ENCODE measurements around the gene LLGL1.

DNA sequence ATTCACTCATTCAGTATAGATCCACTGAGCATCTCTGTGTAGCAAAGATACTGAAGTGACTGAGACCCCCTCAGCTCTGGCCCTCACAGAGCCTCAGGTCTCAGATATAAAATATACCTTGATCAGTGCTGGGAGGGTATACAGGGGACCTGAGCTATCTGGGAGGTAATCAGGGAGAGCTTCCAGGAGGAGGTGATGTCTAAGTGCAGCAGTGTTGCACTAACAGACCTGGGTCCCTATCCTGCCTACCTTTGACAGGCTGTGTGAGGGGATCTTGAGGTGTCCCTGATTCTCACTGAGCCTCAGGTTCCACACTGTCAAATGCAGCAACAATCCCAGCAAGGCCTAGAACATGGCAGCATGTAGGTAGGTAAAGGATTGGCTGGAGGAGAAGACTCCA, 48.3 kb upstream of the LLGL1 start:
- TF ChIP-seq CTCF (conservative IDR thresholded peaks at IDR 0.05 in 1 of 2, IDR thresholded peaks at IDR 0.05 in 1 of 2; ENCODE audit: extremely low read depth in 1 of 2, insufficient read depth in 1 of 2, low read depth in 1 of 2, low read length in 2 of 2) (no peak), EZH2 (IDR thresholded peaks at IDR 0.05; ENCODE audit: borderline replicate concordance, low read length) (no peak)

Data from mammary epithelial cell (primary cell).